SH-SY5Y (cell line): ENCODE data around the gene INO80.

ENCODE experiments used
- GATA2 ChIP-seq: IDR thresholded peaks from 2 replicates; pipeline ENCODE4 v1.6.1; 2011; ENCODE audit warnings: mild to moderate bottlenecking, low read depth, low read length
- GATA3 ChIP-seq: IDR thresholded peaks from 2 replicates; pipeline ENCODE4 v1.6.1; 2011; ENCODE audit warnings: low read depth, mild to moderate bottlenecking, low read length, moderate library complexity

GRCh38 chr15:41025393-41025792, 90.7 kb downstream of the INO80 start:
- TF ChIP-seq GATA3 (no peak), GATA2 (no peak)
